ENCODE measurements around the gene UTRN.

Gene UTRN

DNA sequence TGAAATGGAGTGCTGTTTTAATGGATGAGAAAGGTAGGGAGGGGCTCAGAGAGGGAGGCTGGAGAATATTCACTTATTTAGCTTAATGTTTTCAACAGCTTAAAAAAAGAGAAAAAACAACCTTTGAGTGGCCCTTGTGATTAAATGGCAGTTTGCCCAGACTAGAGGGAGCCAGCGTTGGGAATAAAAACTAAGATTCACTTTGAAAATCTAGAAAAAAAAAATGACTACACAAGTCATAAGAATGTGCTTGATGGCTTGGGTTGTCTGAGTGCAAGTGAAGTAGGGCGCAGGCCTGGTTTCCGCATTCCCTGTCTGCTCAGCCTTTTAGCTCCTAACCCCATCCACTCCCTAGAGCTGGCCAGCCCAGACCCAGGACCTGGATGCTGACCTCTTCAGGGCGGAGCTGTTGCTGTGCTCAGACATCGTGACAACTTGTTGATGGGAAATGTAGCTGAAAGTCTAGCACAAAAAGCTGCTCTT is 28.9 kb downstream of the UTRN start:
- DNase-seq, result peak; percentile 45

DNA sequence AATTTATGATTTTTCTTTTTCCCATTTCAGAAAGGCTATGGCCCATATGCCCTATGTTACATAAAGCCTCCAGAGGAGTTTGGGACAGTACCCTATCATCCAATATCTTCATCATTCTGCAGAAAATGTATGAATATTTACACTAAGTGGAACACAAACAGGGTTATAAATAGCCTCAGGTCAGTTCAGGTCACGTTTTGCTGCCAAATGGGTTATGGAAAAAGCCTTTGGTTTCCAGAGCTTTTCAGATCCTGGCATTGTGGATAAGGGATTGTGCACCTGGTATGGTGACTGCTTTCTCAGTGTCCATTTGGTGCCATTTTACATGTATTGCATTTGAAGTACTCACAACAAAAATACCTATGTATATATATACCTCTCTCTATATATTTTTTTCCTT is 29.4 kb downstream of the UTRN start:
- DNase-seq, result no peak

DNA sequence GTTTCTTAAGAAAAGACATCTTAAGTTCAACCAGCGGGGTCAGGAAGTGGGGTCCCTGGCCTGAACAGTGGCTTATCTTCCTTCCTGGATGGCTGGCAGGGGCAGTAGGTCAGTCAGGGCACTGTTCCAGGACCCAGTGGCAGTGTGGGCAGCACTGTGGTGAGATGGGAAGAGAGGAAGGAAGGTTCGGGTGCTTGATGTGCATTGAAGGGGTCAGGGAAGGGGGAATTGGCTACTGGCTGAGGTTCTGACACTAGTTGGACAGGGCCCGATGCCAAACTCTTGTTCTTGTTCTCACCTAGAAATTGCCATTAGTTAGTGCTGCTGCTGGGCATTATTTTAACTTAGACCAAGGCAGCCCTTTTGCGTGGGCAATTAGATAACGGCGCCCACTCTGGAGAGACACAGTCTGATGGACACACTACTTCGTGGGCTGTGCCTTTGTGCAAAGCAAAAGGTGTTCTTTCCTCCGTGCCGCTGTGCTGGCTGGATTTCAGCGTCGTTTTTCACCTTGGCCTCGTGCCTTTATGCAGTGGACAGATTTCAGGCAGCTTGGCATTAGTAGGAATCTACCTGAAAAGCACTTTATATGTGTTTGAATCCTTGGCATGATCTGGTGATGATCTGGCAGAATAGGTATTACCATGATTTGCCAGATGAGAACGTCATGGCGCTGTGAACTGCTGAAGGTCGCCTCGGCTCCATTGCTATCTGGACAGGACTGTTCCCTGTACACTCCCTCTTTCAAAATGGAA is 30.3 kb downstream of the UTRN start:
- no peak for DNase-seq

DNA sequence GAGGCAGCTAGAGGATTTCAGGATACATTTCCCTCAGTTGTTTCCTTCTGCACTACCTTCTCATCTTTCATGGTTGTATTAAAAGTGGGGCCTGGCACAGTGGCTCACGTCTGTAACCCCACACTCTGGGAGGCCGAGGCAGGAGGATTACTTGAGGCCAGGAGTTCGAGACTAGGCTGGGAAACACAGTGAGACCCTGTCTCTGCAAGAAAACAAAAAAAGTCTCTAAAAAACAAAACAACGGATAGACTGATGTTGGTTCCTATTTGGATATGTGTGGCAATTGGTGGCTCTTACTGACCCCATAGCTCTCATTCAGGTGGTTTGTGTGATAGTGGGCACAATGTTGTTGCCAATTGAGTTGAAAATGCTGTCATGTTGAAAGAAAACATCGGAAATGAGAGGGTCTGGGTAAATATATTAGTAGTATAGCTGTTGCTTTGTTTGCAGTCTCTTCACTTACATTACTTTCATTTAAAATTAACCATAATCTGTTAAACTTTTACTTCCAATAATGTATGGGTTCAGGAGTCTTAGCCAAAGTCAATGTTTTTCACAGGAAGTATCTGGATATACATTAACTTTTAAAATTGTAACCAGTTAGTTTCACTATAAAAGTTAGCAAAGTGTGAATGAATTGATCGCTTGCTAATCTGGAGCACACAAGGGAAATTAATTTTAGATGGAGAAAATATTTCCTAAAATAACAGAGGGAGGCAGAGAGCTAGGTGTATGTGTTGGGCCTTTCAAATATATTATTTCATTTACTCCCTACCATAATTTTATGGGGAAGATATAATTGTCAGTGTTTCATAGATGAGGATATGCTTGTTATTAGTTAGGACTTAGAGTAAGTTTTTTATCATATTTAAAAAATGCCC is 31.1 kb downstream of the UTRN start:
- no peak for DNase-seq

DNA sequence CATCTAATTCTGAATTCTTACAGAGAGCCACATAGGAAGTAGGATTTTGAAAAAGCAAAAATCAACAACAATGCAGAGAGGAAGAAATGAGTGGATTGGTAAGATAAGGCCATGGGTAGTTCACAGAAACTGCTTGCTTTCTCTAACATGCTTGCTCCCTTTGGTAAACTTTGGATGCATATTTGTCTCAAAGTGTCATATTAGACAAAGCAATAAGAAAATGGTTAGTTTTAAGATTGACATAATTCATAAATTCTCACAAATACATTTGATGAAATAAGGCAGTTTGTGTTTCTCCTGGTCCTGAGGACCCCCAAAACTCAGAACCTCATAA is 31.7 kb downstream of the UTRN start:
- no peak for DNase-seq

DNA sequence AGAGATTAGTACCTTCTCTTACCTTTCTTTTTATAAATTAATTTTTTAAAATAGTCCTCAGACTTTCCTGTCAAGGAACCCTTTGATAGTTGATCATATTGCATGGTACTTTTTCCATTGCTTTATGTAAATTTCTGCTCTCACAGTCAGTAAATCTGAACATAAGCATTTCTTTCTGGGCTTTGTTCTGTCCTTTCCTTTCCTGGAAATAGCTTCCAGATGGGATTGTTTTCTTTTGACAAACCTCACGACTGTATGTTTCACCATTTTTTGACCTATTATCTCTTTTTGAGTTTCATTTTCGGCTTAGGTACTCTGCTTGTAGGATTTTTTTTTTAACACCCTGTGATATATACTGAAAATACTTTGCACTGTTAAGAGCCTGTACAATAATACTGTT is 32.6 kb downstream of the UTRN start:
- DNase-seq, result no peak

DNA sequence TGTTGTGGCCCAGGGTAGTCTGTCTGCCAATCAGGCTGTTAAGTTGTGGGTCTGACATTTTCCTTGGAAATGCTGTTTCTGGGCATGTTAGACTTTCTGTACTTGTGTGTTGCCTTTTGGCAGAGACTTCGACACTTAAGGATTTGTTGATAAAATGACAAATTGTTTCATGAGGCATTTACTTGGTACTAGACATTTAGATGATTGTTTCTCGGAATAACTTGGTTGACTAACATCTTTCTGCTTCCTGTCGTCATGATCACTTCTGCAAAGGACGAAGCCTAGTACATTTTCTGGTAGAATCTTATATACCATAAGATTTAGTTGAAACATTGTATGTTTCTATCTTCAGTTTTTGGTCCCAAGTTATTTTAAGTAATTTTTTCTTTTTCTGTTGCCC is 34.1 kb downstream of the UTRN start:
- DNase-seq, result no peak

DNA sequence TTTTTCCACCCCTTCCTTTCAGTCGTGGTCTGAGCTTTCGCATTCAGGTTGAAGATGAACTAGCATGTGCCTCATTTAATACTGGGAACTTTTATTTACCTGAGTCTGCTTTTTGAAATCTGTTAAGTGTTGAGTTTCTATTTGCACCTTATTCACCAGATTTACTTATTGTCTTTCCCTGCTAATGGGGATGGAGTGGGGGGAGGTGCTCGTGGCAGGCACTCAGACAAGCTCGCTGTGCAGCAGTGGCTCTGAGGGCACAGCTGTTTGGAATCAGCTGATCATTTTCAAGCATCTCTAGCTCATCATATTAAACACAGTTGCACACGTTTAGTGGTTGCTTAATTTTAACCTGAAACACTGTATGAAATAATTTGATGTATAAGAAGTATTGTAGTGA is 35.6 kb downstream of the UTRN start:
- no peak for DNase-seq

DNA sequence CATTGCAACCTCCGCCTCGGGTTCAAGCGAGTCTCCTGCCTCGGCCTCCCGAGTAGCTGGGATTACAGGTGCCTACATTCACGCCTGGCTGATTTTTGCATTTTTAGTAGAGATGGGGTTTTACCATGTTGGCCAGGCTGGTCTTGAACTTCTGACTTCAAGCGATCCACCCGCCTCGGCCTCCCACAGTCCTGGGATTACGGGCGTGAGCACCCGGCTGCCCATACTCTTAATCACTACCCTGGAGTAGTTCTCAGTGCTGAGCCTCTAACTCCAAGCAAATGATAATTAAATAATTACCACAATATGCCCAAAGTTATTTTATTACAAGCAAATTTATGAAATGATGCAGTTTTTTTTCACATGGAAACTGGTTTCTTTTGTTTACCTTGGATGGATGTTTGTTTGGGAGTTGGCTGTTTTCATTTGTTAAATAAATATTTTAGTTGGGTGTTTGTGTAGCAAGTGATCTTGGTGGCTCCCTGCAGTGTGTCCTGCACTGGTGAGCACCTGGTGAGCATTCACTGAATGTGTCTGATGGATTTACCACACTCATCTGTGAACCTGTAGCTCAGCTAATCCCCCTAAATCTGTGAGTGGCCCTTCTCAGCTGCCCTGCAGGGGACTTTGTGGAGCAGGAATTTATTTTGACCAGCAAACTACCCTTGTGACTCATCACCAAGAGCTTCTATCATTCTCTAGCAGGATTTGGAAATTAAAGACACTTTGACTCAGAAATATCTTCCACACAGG is 36.9 kb downstream of the UTRN start:
- DNase-seq, result no peak

DNA sequence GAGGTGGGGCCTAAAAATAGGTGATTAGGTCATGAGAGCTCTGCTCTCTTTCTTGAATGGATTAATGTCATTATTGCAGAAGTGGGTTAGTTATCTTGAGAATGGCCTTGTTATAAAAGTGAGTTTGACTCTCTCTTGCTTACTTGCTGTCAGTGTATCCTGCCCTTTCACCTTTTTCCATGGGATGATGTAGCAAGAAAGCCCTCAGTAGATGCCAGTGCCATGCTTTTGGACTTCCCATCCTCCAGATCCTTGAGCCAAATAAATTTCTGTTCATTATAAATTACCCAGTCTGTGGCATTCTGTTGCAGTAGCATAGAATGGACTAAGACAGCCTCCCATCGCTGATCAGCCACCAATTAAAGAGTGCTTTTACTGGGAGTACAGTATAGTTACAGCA is 40.1 kb downstream of the UTRN start:
- DNase-seq, result no peak

DNA sequence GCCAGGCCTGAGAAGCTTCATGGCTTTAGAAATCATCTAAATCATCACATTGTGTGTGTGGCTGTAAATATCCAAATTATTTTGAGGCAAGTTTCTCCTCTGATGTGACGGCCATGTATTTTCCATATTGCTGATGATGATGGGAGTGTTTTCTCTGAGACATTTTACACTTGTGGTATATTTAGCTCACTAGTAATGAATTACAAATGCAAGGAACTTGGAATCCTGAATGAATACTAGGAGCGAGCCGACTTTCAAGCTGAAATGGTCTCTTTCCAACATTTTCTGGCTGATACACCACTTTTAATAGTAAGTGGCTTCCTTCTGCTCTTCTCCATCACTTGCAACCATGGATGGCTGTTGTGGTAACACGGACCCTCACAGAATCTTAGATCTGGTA is 41.3 kb downstream of the UTRN start:
- no peak for DNase-seq

DNA sequence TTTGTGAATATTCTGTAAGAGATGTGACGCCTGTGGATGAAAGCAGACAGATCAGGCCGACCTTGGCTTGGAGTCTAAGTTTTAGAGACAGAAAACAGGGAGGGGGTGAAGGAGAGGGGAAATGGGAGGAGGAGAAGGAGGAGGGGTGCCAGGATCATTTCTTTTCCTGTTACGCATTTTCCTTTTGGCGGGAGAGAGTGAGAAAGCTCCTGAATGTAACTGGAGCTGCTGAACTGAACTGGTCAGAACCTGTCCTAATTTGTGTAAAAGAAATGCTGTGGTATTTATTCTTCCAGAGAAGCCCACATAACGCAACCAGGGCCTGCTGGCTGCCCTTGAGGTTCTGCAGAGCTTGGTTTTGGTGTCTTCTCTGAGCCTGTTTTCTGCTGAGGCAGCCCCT is 41.9 kb downstream of the UTRN start:
- peak; percentile 57 for DNase-seq

DNA sequence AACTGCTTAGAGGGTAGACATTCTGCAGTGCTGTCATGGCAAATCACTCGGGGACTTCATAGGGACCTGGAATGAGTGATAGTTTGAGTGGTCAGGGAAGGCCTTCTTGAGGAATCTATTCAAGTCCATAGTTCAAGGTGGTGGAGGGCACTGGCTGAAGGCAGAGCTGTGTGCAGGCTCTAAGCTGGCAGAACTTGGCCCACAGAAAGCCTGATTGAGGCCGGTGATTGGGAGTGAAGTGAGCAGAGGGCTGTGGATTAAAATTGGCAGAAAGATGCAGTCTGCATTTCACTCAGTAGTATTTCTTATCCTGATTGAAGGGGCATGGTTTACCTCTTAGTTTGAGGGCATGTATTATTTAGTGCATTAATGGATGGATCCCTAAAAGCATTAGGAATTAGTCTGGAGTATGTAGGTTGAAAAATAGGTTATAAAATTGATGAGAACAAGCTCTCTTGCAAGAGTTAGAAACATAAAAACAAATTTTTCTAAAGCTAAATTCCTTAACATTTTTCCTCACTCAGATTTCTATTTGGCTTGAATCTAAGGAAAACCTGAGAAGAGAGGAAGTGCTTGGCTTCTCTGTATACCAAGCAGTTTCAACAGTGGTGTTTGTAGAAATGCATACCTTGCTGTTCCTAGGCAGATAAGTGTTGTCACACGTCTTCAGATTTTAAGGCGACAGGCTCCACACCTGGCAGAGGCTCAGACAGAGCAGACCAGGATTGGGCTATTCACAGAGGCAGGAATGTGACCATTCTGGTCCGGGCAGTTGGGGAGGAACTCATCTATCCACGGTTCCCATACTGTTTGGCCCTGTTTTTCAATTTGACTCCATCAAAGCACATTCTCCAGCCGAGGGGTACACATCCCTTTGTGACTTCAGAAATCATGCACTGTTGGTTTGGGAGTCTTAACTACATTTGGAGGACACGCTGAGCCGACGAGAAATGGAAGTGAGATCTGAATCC is 45.2 kb downstream of the UTRN start:
- DNase-seq, result peak; percentile 23

DNA sequence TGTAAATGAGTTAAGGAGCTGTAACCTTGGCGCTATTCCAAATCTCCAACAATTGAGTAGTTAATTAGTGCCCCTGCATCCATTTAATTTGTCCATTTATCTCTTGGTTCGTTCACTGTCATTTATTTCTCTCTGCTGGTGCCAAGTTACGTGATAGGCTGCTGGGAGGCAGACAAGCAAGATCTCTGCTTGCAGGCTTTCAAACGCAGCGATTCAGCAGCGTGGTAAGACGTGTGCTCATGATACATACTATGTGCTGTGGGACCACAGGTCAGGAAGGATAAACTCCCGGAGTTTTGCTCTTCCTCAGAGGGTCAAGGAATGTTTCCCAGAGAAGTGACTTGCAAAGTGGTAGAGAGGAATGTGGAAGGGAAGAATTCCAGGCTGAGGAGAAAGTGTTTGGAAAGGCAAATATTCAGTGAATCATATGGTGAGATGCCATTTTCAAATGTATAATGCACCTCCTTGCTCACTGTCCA is 46.4 kb downstream of the UTRN start:
- DNase-seq, result no peak

DNA sequence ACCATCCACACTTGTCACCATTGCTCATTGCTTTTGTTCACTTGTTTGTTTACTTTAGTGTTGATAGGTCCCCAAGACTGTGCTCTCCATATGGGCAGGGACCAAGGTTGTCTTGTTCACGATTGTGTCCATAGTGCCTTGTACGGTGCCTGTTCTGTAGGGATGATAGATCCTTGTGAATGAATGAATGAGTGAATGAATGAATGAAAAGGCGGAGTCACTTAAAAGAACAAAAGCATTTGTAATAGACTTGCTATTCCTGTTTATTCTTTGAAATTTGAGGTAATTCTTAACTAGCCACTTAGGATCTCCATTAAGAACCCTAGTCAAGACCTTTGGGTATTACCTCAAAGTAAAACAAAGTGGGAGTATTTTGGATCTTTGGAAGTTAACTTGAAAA is 47.0 kb downstream of the UTRN start:
- no peak for DNase-seq

DNA sequence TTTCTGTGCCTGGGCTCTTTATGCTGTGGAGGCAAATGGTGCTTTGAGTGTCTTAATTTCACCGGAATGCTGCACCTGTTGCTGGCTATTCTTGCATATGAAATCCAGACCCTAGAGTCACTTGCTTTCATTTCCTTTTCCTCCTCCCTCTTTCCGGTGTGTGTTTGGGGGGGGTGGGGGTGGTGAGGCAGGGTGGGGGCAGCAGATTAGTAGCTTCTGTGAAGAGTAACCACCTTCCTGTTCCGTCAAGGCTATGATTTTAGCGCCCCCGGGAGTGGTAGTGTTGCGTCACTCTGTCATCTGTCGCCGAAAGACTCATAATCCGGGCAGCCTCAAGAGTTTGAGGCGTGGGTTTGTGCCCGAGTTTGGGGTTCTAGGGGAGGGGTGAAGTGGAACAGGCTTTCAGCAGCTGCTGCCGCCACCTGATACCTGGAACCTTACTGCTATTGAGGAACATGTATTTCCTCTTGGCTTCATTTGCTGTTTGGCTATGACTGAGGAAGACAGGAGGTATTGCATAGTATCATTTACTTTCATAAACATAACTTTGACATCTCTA is 49.1 kb downstream of the UTRN start:
- DNase-seq, result peak; percentile 42
